MG63 (cell line): ENCODE results near the gene TAF4B. TPM values are rescaled to one million over a fixed set of nuclear protein-coding genes. Genes with fewer than 3 reads are reported as not detected.
"Not testable (repeated sequence)": the region's sequence is repeated elsewhere in the genome, so short reads cannot be mapped to it uniquely, and the experiment has no call there.

Source experiments
- DNase-seq: peaks from one replicate; pipeline ENCODE4 v3.0.0-alpha.2; 2020
- H3K27me3 ChIP-seq: fragments of 250-450 bp; sonication (Bioruptor Pico); 2 replicates; pipeline ENCODE4 v1.5.1; 2020; ENCODE audit warnings: mild to moderate bottlenecking, moderate library complexity
- H3K36me3 ChIP-seq: fragments of 250-450 bp; sonication (Bioruptor Pico); 2 replicates; pipeline ENCODE4 v1.5.1; 2020; ENCODE audit warnings: mild to moderate bottlenecking, moderate library complexity
- H3K4me3 ChIP-seq: fragments of 250-450 bp; sonication (Bioruptor Pico); 2 replicates; pipeline ENCODE4 v1.5.1; 2020; ENCODE audit warnings: mild to moderate bottlenecking, moderate library complexity
- H3K9me3 ChIP-seq: fragments of 250-450 bp; sonication (Bioruptor Pico); 2 replicates; pipeline ENCODE4 v1.5.1; 2020; ENCODE audit warnings: mild to moderate bottlenecking, moderate library complexity
- total RNA-seq: library from RNA; depleted of rRNA; stranded (reverse); fragments of >200 nt; shearing (Covaris generic); gene quantifications from 2 replicates; pipeline ENCODE4 v1.2.3, GENCODE V29; 2014; ENCODE audit warnings: low replicate concordance; rRNA removed

Gene TAF4B
- total RNA-seq, result 3.7 and 5.7 TPM in 2 replicates

- Histone ChIP-seq H3K36me3 (no peaks in the 10 kb centered on the region), H3K9me3 (no peaks in the 10 kb centered on the region), H3K27me3 (no peaks in the 10 kb centered on the region), H3K4me3 (peak within 1 kb of the TSS; percentile 87)
- peak; percentile 93 for DNase-seq
These were observed at the start of gene TAF4B for GRCh38 chr18:26226229-26227050. TAF4B (plus strand) TSS chr18:26226445; CDS start chr18:26226934, 489 bp downstream.

GRCh38 chr18:26181343-26181826, 44.9 kb upstream of the TAF4B start:
- Histone ChIP-seq H3K4me3 (no peak overlapping the region), H3K36me3 (no peaks in the 10 kb centered on the region), H3K9me3 (no peaks in the 10 kb centered on the region), H3K27me3 (no peaks in the 10 kb centered on the region)
- no peak for DNase-seq

- no peak for DNase-seq
- H3K9me3 ChIP-seq, result no peaks in the 10 kb centered on the region
- H3K36me3 ChIP-seq, result no peaks in the 10 kb centered on the region
- H3K4me3 ChIP-seq, result no peak overlapping the region
- no peaks in the 10 kb centered on the region for H3K27me3 ChIP-seq
These were observed 42.7 kb upstream of the TAF4B start for GRCh38 chr18:26183395-26184112.

GRCh38 chr18:26185267-26185666, 41.0 kb upstream of the TAF4B start:
- H3K9me3 ChIP-seq, result no peaks in the 10 kb centered on the region
- no peak for DNase-seq
- H3K4me3 ChIP-seq, result no peak overlapping the region
- H3K36me3 ChIP-seq, result no peaks in the 10 kb centered on the region
- no peaks in the 10 kb centered on the region for H3K27me3 ChIP-seq

GRCh38 chr18:26190506-26190905, 35.7 kb upstream of the TAF4B start:
- H3K4me3 ChIP-seq, result no peak overlapping the region
- H3K36me3 ChIP-seq, result no peaks in the 10 kb centered on the region
- H3K9me3 ChIP-seq, result no peaks in the 10 kb centered on the region
- DNase-seq, result no peak
- H3K27me3 ChIP-seq, result no peaks in the 10 kb centered on the region

GRCh38 chr18:26192233-26192632, 34.0 kb upstream of the TAF4B start:
- DNase-seq, result no peak
- no peaks in the 10 kb centered on the region for H3K27me3 ChIP-seq
- no peak overlapping the region for H3K4me3 ChIP-seq
- H3K9me3 ChIP-seq, result no peaks in the 10 kb centered on the region
- H3K36me3 ChIP-seq, result no peaks in the 10 kb centered on the region

GRCh38 chr18:26196605-26197004, 29.6 kb upstream of the TAF4B start:
- Histone ChIP-seq H3K27me3 (no peaks in the 10 kb centered on the region), H3K4me3 (no peak overlapping the region)
- DNase-seq, result no peak

GRCh38 chr18:26202001-26202400, 24.2 kb upstream of the TAF4B start:
- not testable (repeated sequence) for H3K27me3 ChIP-seq, H3K9me3 ChIP-seq, DNase-seq, H3K36me3 ChIP-seq, H3K4me3 ChIP-seq

More at GRCh38 chr18:26196605-26197004, 29.6 kb upstream of the TAF4B start:
- no peaks in the 10 kb centered on the region for H3K9me3 ChIP-seq
- H3K36me3 ChIP-seq, result no peaks in the 10 kb centered on the region

- H3K9me3 ChIP-seq, result no peaks in the 10 kb centered on the region
- no peak overlapping the region for H3K4me3 ChIP-seq
- no peak for DNase-seq
- H3K36me3 ChIP-seq, result no peaks in the 10 kb centered on the region
- H3K27me3 ChIP-seq, result no peaks in the 10 kb centered on the region
These were observed 20.9 kb upstream of the TAF4B start for GRCh38 chr18:26205318-26205717.

GRCh38 chr18:26206488-26206887, 19.8 kb upstream of the TAF4B start:
- Histone ChIP-seq H3K27me3 (no peaks in the 10 kb centered on the region), H3K9me3 (no peaks in the 10 kb centered on the region), H3K4me3 (no peak overlapping the region), H3K36me3 (no peaks in the 10 kb centered on the region)
- no peak for DNase-seq

- Histone ChIP-seq H3K27me3 (no peaks in the 10 kb centered on the region), H3K4me3 (no peak overlapping the region), H3K9me3 (no peaks in the 10 kb centered on the region), H3K36me3 (no peaks in the 10 kb centered on the region)
- DNase-seq, result no peak
These were observed 18.3 kb upstream of the TAF4B start for GRCh38 chr18:26207937-26208336.

- Histone ChIP-seq H3K27me3 (no peaks in the 10 kb centered on the region), H3K4me3 (no peak overlapping the region), H3K9me3 (no peaks in the 10 kb centered on the region), H3K36me3 (no peaks in the 10 kb centered on the region)
- no peak for DNase-seq
These were observed 17.3 kb upstream of the TAF4B start for GRCh38 chr18:26208977-26209376.

- H3K36me3 ChIP-seq, result no peaks in the 10 kb centered on the region
- DNase-seq, result no peak
- H3K4me3 ChIP-seq, result no peak overlapping the region
- H3K27me3 ChIP-seq, result no peaks in the 10 kb centered on the region
- H3K9me3 ChIP-seq, result no peaks in the 10 kb centered on the region
These were observed 16.1 kb upstream of the TAF4B start for GRCh38 chr18:26210147-26210546.

- Histone ChIP-seq H3K36me3 (no peaks in the 10 kb centered on the region), H3K4me3 (no peak overlapping the region), H3K9me3 (no peaks in the 10 kb centered on the region), H3K27me3 (no peaks in the 10 kb centered on the region)
- no peak for DNase-seq
These were observed 10.8 kb upstream of the TAF4B start for GRCh38 chr18:26215247-26215970.

- no peak overlapping the region for H3K4me3 ChIP-seq
- no peaks in the 10 kb centered on the region for H3K27me3 ChIP-seq
- H3K9me3 ChIP-seq, result no peaks in the 10 kb centered on the region
- no peak for DNase-seq
- no peaks in the 10 kb centered on the region for H3K36me3 ChIP-seq
These were observed 1.1 kb upstream of the TAF4B start for GRCh38 chr18:26225022-26225693.

GRCh38 chr18:26225915-26226228, 373 bp upstream of the TAF4B start:
- no peaks in the 10 kb centered on the region for H3K9me3 ChIP-seq
- no peaks in the 10 kb centered on the region for H3K36me3 ChIP-seq
- peak overlapping the region; percentile 87 for H3K4me3 ChIP-seq
- no peak for DNase-seq
- no peaks in the 10 kb centered on the region for H3K27me3 ChIP-seq
